ENCODE data around the gene ZNF77.
"Not testable (repeated sequence)": the region's sequence is repeated elsewhere in the genome, so short reads cannot be mapped to it uniquely, and the experiment has no call there.

GRCh38 chr19:2963631-2964030, 18.9 kb upstream of the ZNF77 start:
- TF ChIP-seq EP300, CTCF (IDR thresholded peaks at IDR 0.05): not testable (repeated sequence)
